ENCODE results near the gene TYW1. TPM values are rescaled to one million over a fixed set of nuclear protein-coding genes. Genes with fewer than 3 reads are reported as not detected.

Gene TYW1, protein sequence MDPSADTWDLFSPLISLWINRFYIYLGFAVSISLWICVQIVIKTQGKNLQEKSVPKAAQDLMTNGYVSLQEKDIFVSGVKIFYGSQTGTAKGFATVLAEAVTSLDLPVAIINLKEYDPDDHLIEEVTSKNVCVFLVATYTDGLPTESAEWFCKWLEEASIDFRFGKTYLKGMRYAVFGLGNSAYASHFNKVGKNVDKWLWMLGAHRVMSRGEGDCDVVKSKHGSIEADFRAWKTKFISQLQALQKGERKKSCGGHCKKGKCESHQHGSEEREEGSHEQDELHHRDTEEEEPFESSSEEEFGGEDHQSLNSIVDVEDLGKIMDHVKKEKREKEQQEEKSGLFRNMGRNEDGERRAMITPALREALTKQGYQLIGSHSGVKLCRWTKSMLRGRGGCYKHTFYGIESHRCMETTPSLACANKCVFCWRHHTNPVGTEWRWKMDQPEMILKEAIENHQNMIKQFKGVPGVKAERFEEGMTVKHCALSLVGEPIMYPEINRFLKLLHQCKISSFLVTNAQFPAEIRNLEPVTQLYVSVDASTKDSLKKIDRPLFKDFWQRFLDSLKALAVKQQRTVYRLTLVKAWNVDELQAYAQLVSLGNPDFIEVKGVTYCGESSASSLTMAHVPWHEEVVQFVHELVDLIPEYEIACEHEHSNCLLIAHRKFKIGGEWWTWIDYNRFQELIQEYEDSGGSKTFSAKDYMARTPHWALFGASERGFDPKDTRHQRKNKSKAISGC
- 15.6 and 19.1 TPM in 2 replicates for total RNA-seq (ENCODE audit: low replicate concordance)

DNA sequence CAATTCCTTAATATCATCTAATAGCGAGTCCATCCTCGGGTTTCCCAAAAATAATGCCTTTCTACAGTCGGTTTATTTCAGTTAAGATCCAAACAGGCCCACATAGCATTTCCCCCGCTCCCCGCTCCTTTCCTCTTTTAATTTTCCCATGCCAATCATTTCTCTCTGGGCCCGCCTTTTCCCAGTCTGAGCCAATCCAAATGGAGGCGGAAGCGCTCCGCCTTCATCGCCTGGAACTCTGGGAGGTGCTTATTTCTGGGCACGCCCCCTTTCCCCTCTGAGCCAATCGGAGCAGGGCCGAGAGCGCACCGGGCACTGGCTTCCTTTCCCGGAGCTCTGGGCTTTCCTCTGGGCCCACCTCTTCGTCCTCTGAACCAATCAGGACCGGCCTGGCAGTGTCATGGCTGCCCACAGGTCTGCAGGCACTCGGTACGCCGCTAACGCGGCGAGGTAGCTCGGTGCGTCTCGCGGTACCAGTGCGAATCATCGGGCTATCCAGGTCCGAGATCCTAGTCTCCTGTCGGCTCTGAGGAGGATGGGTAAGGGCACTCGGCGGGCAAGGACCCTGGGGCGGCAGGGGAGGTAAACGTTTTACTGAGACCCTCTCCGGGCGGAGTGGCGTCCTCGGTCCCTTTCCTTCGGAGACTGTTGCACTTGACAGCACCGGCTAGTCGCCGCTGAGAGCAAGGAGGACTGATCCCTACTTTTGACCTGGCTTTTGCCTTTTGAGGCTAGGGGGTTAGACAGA, at the start of gene TYW1:
TSS of gene TYW1 (plus strand) at position 390 of the 748 bp plus-strand sequence. CDS start at position 536, 146 bp downstream.

DNA sequence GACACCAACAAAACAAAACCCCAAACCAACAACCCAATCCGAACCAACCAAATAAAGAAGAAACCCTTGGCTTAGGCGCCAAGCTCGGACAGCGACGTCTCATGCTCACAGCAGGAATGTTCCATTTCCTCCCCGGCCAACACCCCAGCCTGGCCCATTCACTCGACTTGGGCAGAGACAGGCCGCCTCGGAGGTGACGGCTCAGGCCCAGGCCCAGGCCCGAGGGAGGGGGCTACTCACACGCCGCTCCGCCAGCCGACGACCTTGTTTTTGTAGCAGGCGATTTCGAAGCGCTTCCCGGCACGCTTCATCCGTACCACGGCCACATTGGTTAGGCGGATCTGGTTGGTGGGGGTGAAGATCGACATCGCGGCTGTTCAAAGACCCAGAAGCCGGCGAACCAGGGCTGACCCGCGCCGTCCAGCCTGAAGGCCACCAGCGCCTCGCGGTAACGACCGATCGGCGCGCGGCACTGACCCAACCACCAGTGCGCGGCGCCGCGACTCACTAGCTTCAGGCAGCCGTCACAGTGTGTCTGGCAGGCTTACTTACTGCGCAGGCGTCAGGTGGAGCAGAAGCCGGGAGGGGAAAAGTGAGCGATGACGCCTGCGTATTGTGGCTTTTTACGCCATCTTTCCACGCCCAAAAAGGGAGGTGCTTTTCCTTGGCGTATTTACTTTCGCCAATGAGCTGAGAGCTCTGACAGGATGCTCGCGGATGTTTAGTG, 1.4 kb upstream of the TYW1 start, which contains the start of gene SBDS:
TSS of gene SBDS (minus strand) at position 537 of the 727 bp plus-strand sequence. CDS start at position 368, 169 bp downstream.

Other genes with a start within 250 kb of the TYW1 start
- 57.1 and 125 TPM in 2 replicates for gene TMEM248, start 75.6 kb upstream of the TYW1 start, total RNA-seq (ENCODE audit: low replicate concordance)
- gene SBDS, start 1.2 kb upstream of the TYW1 start, total RNA-seq (ENCODE audit: low replicate concordance): 71.0 and 90.3 TPM in 2 replicates